GM19240 (cell line): ENCODE data around the gene GPR107.

Experiments used
- DNase-seq: peaks from one replicate; pipeline ENCODE4 v3.0.0; 2011; ENCODE audit warnings: low spot score; ENCODE audit not compliant: insufficient read length

GPR107 gene

GRCh38 chr9:130132746-130133145, 79.0 kb downstream of the GPR107 start:
- no peak for DNase-seq

GRCh38 chr9:130137081-130137640, 83.5 kb downstream of the GPR107 start:
- DNase-seq = no peak

GRCh38 chr9:130137641-130138081, 84.0 kb downstream of the GPR107 start:
- DNase-seq = no peak

- no peak for DNase-seq
Measured at GRCh38 chr9:130138171-130138653, 84.5 kb downstream of the GPR107 start.

- DNase-seq = no peak
Measured at GRCh38 chr9:130138791-130139190, 85.1 kb downstream of the GPR107 start.

- DNase-seq = no peak
Measured at GRCh38 chr9:130139251-130139650, 85.5 kb downstream of the GPR107 start.

- no peak for DNase-seq
Measured at GRCh38 chr9:130140706-130141105, 87.0 kb downstream of the GPR107 start.

- no peak for DNase-seq
Measured at GRCh38 chr9:130142056-130142455, 88.3 kb downstream of the GPR107 start.

GRCh38 chr9:130142641-130143040, 88.9 kb downstream of the GPR107 start:
- DNase-seq = no peak

- no peak for DNase-seq
Measured at GRCh38 chr9:130143279-130143893, 89.7 kb downstream of the GPR107 start.

- DNase-seq = no peak
Measured at GRCh38 chr9:130143958-130144366, 90.3 kb downstream of the GPR107 start.

GRCh38 chr9:130144703-130145102, 91.0 kb downstream of the GPR107 start:
- no peak for DNase-seq

- no peak for DNase-seq
Measured at GRCh38 chr9:130145658-130146057, 92.0 kb downstream of the GPR107 start.

GRCh38 chr9:130147198-130147597, 93.5 kb downstream of the GPR107 start:
- no peak for DNase-seq

GRCh38 chr9:130147910-130148309, 94.2 kb downstream of the GPR107 start:
- DNase-seq = no peak

- DNase-seq = no peak
Measured at GRCh38 chr9:130149031-130149430, 95.3 kb downstream of the GPR107 start.

- DNase-seq = no peak
Measured at GRCh38 chr9:130149654-130150286, 96.1 kb downstream of the GPR107 start.

- DNase-seq = no peak
Measured at GRCh38 chr9:130150779-130151382, 97.2 kb downstream of the GPR107 start.

GRCh38 chr9:130154816-130155215, 101.1 kb downstream of the GPR107 start:
- DNase-seq = no peak

- no peak for DNase-seq
Measured at GRCh38 chr9:130155647-130156046, 101.9 kb downstream of the GPR107 start.

- no peak for DNase-seq
Measured at GRCh38 chr9:130156672-130157071, 103.0 kb downstream of the GPR107 start.

GRCh38 chr9:130157079-130157478, 103.4 kb downstream of the GPR107 start:
- DNase-seq = no peak
